Measurements from ENCODE around the gene SELENOH. TPM values are rescaled to one million over a fixed set of nuclear protein-coding genes. Genes with fewer than 3 reads are reported as not detected.

The SELENOH gene
- total and polyA plus RNA-seq, 2 of the 8 experiments (the other 6 are each of a cell fraction or from before 2014, with no cell fraction given): 243 to 264 TPM

GRCh38 chr11:57779276-57779675 lies 38.0 kb downstream of the SELENOH start:
- Histone ChIP-seq H3K79me2 (ENCODE audit: control insufficient read depth in 1 of 2, insufficient read depth in 2 of 2, low read length in 2 of 2) (peaks cover 26 to 94% of the 10 kb centered on the region in 2 experiments), H3K9ac (replicated peaks in 1 of 4; ENCODE audit: extremely low read depth in 1 of 4, low read depth in 3 of 4, low read length in 3 of 4) (peak overlapping the region in 2 of 4 experiments; percentile 5 to 64; a peak in 1 of 7 replicates), H4K8ac (ENCODE audit: extremely low read depth, insufficient read depth, low read length) (no peak overlapping the region), H2AFZ (ENCODE audit: low read length) (no peak overlapping the region), H3K4me2 (ENCODE audit: insufficient read depth in 1 of 2, low read depth in 2 of 2, low read length in 2 of 2) (peak overlapping the region; percentile 55 to 63), H4K5ac (ENCODE audit: insufficient read length, low read depth, low read length) (no peak overlapping the region), H2BK15ac (ENCODE audit: low read length) (no peak overlapping the region), H3K18ac (ENCODE audit: extremely low read depth, low read length) (no peak overlapping the region), H2BK5ac (ENCODE audit: low read depth, low read length) (peak overlapping the region; percentile 81; the same call in 1 of the 2 replicates), H3K14ac (ENCODE audit: insufficient read length) (no peak overlapping the region), H2AK5ac (ENCODE audit: low read depth, low read length) (no peak overlapping the region), H3K36me3 (ENCODE audit: control insufficient read depth in 2 of 4, insufficient read depth in 4 of 4, low read length in 3 of 4) (no peaks in the 10 kb centered on the region), H4K91ac (replicated peaks; ENCODE audit: insufficient read length, low read length) (no peak overlapping the region), H3K79me1 (ENCODE audit: low read depth, low read length) (peaks cover 5% of the 10 kb centered on the region), H3K23ac (ENCODE audit: insufficient read length) (no peak overlapping the region), H2BK20ac (ENCODE audit: low read length) (peak overlapping the region; percentile 89; the same call in 1 of the 2 replicates), H3K4ac (replicated peaks; ENCODE audit: insufficient read length, low read depth, low read length) (no peak overlapping the region), H3K4me1 (replicated peaks in 1 of 4; ENCODE audit: control insufficient read depth in 3 of 4, insufficient read depth in 4 of 4, low read length in 3 of 4) (peaks cover 23 to 44% (median 38%) of the 10 kb centered on the region in 4 experiments), H3K4me3 (ENCODE audit: extremely low read depth in 1 of 4, insufficient read depth in 2 of 4, low read depth in 3 of 4, low read length in 4 of 4) (peak overlapping the region in 1 of 4 experiments; percentile 39; a peak in 1 of 8 replicates), H4K20me1 (replicated peaks in 1 of 2; ENCODE audit: control insufficient read depth in 1 of 2, insufficient read depth in 2 of 2, low read length in 2 of 2) (peaks cover 3 to 15% of the 10 kb centered on the region in 2 experiments), H3K9me3 (ENCODE audit: insufficient read depth in 2 of 2, low read depth in 1 of 2, low read length in 1 of 2) (no peaks in the 10 kb centered on the region), H3K27ac (ENCODE audit: low read depth, low read length) (peak overlapping the region; percentile 89), H3K27me3 (replicated peaks in 1 of 4; ENCODE audit: control insufficient read depth in 3 of 4, extremely low read depth in 1 of 4, insufficient read depth in 3 of 4, low read length in 3 of 4) (no peaks in the 10 kb centered on the region), H2BK12ac (ENCODE audit: low read depth, low read length) (peak overlapping the region; percentile 60; the same call in 1 of the 2 replicates), H2BK120ac (replicated peaks; ENCODE audit: low read depth, low read length) (no peak overlapping the region), H3K56ac (replicated peaks; ENCODE audit: insufficient read length, low read depth, low read length) (no peak overlapping the region), H3K23me2 (ENCODE audit: low read depth, low read length) (no peaks in the 10 kb centered on the region)
- DNase-seq (ENCODE audit: low read depth in 1 of 2, low spot score in 2 of 2): no peak
- ChIA-PET POLR2A (ENCODE audit: partially characterized antibody) (interaction anchor here (0.8 to 14.4 kb wide), 14 partner anchors 8 to 1148 kb away, joined by 3 to 329 read pairs (median 8); partner anchors contain the start of genes BTBD18 and CTNND1), CTCF (ENCODE audit: partially characterized antibody) (interaction anchor here (1.0 to 9.6 kb wide), 9 partner anchors 8 to 28 kb away, joined by 3 to 86 read pairs (median 4); partner anchors contain the start of genes BTBD18 and CTNND1)
- FAIRE-seq: peak; percentile 24
- TF ChIP-seq YY1 (IDR thresholded peaks at IDR 0.05; ENCODE audit: low read depth, low read length) (no peak), SP1 (IDR thresholded peaks at IDR 0.05; ENCODE audit: low read depth, low read length) (0 out of 2 replicates have a peak, but pooled peaks have one; percentile 30), KDM1A (IDR thresholded peaks at IDR 0.05; ENCODE audit: borderline replicate concordance, low read length) (no peak), POLR2A (IDR thresholded peaks at IDR 0.05; ENCODE audit: control extremely low read depth in 1 of 2, low read depth in 2 of 2, low read length in 2 of 2) (no peak; a peak in 1 of 3 replicates), POLR2AphosphoS5 (IDR thresholded peaks at IDR 0.05; ENCODE audit: low read depth, low read length) (0 out of 2 replicates have a peak, but pooled peaks have one; percentile 17), TEAD4 (IDR thresholded peaks at IDR 0.05; ENCODE audit: low read depth, low read length) (0 out of 2 replicates have a peak, but pooled peaks have one; percentile 36), SIX5 (IDR thresholded peaks at IDR 0.05; ENCODE audit: low read depth, low read length) (no peak), NANOG (IDR thresholded peaks at IDR 0.05; ENCODE audit: insufficient read depth, low read depth, low read length, poor library complexity, severe bottlenecking) (peak; percentile 13), ATF2 (IDR thresholded peaks at IDR 0.05; ENCODE audit: low read length) (no peak), SP2 (IDR thresholded peaks at IDR 0.05; ENCODE audit: low read length) (no peak), KDM4A (IDR thresholded peaks at IDR 0.05; ENCODE audit: low read depth, low read length, severe bottlenecking) (no peak)
- WGBS, 2 experiments (ENCODE audit: extremely low coverage in 1 of 2, insufficient coverage in 1 of 2, insufficient read length in 1 of 2, insufficient replicate concordance in 2 of 2, low coverage in 1 of 2, low lambda C conversion rate in 2 of 2, missing lambda C conversion rate in 1 of 2): 69% methylated on average over 1 of the region's 1 CpG; no CpG with 5 or more reads in 1 of the 2 experiments
